ENCODE results near the gene ENOX1.
A peak's percentile ranks its signal among the peaks of the same experiment; 100 is the strongest.

Gene ENOX1

GRCh38 chr13:43546251-43546650, 240.5 kb downstream of the ENOX1 start:
- DNase-seq (ENCODE audit: low spot score) = no peak

GRCh38 chr13:43545317-43545874, 241.4 kb downstream of the ENOX1 start:
- DNase-seq (ENCODE audit: low spot score) = no peak

- DNase-seq (ENCODE audit: low spot score) = no peak
Observed at GRCh38 chr13:43544631-43545030, 242.1 kb downstream of the ENOX1 start.

GRCh38 chr13:43544011-43544410, 242.8 kb downstream of the ENOX1 start:
- DNase-seq (ENCODE audit: low spot score) = peak; percentile 44

- no peak for DNase-seq (ENCODE audit: low spot score)
Observed at GRCh38 chr13:43543331-43543730, 243.4 kb downstream of the ENOX1 start.

- DNase-seq (ENCODE audit: low spot score) = no peak
Observed at GRCh38 chr13:43537124-43537523, 249.6 kb downstream of the ENOX1 start.

- DNase-seq (ENCODE audit: low spot score) = peak; percentile 75
Observed at GRCh38 chr13:43529796-43530195, 257.0 kb downstream of the ENOX1 start.

- no peak for DNase-seq (ENCODE audit: low spot score)
Observed at GRCh38 chr13:43528992-43529391, 257.8 kb downstream of the ENOX1 start.

- no peak for DNase-seq (ENCODE audit: low spot score)
Observed at GRCh38 chr13:43522788-43523187, 264.0 kb downstream of the ENOX1 start.

- DNase-seq (ENCODE audit: low spot score) = no peak
Observed at GRCh38 chr13:43520351-43520750, 266.4 kb downstream of the ENOX1 start.

GRCh38 chr13:43518833-43519232, 267.9 kb downstream of the ENOX1 start:
- DNase-seq (ENCODE audit: low spot score) = no peak

- DNase-seq (ENCODE audit: low spot score) = no peak
Observed at GRCh38 chr13:43516401-43516833, 270.4 kb downstream of the ENOX1 start.

- no peak for DNase-seq (ENCODE audit: low spot score)
Observed at GRCh38 chr13:43515531-43515930, 271.2 kb downstream of the ENOX1 start.

- DNase-seq (ENCODE audit: low spot score) = no peak
Observed at GRCh38 chr13:43514311-43514710, 272.5 kb downstream of the ENOX1 start.

GRCh38 chr13:43512221-43512620, 274.6 kb downstream of the ENOX1 start:
- DNase-seq (ENCODE audit: low spot score) = no peak

- no peak for DNase-seq (ENCODE audit: low spot score)
Observed at GRCh38 chr13:43510956-43511901, 275.5 kb downstream of the ENOX1 start.

- DNase-seq (ENCODE audit: low spot score) = no peak
Observed at GRCh38 chr13:43495732-43496131, 291.0 kb downstream of the ENOX1 start.

- no peak for DNase-seq (ENCODE audit: low spot score)
Observed at GRCh38 chr13:43494206-43494605, 292.6 kb downstream of the ENOX1 start.

- DNase-seq (ENCODE audit: low spot score) = peak; percentile 55
Observed at GRCh38 chr13:43493496-43494000, 293.2 kb downstream of the ENOX1 start.

- DNase-seq (ENCODE audit: low spot score) = no peak
Observed at GRCh38 chr13:43492745-43493144, 294.0 kb downstream of the ENOX1 start.

- no peak for DNase-seq (ENCODE audit: low spot score)
Observed at GRCh38 chr13:43492311-43492710, 294.5 kb downstream of the ENOX1 start.

GRCh38 chr13:43489233-43489632, 297.5 kb downstream of the ENOX1 start:
- no peak for DNase-seq (ENCODE audit: low spot score)

GRCh38 chr13:43487885-43488284, 298.9 kb downstream of the ENOX1 start:
- no peak for DNase-seq (ENCODE audit: low spot score)

Data from kidney tubule cell (primary cell).